Lung (tissue), 12 donors: ENCODE data around the gene MKLN1. TPM values are rescaled to one million over a fixed set of nuclear protein-coding genes. Genes with fewer than 3 reads are reported as not detected.
A peak's percentile ranks its signal among the peaks of the same experiment; 100 is the strongest.

Experiments used
- ATAC-seq: fragments of 200-7000 bp; cut with Tn5 transposase; one replicate; pipeline ENCODE4 v1.9.1; 2020; ENCODE audit warnings: moderate number of reproducible peaks; ENCODE audit not compliant: insufficient read depth, low FRiP score
- DNase-seq, 3 donors: peaks; one replicate each; pipeline ENCODE4 v3.0.0-alpha.2; 2013 to 2017
- H3K27ac ChIP-seq, 2 donors: one replicate each; pipeline ENCODE4 v1.5.1; 2013; ENCODE audit warnings: mild to moderate bottlenecking in 2 of 2, moderate library complexity in 2 of 2, control low read depth in 1 of 2, inconsistent platforms in 1 of 2, low read depth in 1 of 2, low read length in 1 of 2
- H3K27me3 ChIP-seq, 3 donors: one replicate each; pipeline ENCODE4 v1.5.1; 2013; ENCODE audit warnings: low read length in 2 of 3; ENCODE audit not compliant: control insufficient read depth in 3 of 3, insufficient read depth in 3 of 3
- H3K36me3 ChIP-seq, 4 donors: one replicate each; pipeline ENCODE4 v1.5.1; 2013; ENCODE audit warnings: low read length in 4 of 4, mild to moderate bottlenecking in 1 of 4, moderate library complexity in 1 of 4; ENCODE audit not compliant: control insufficient read depth in 4 of 4, insufficient read depth in 4 of 4
- H3K4me1 ChIP-seq, 5 donors: one replicate each; pipeline ENCODE4 v1.5.1; 2013; ENCODE audit warnings: low read length in 5 of 5, mild to moderate bottlenecking in 2 of 5, moderate library complexity in 1 of 5; ENCODE audit not compliant: control insufficient read depth in 5 of 5, insufficient read depth in 5 of 5
- H3K4me3 ChIP-seq: one replicate; pipeline ENCODE4 v1.5.1; 2013; ENCODE audit warnings: mild to moderate bottlenecking, control low read depth, moderate library complexity
- H3K9ac ChIP-seq, 2 donors: one replicate each; pipeline ENCODE4 v1.5.1; 2013; ENCODE audit warnings: low read length in 2 of 2, control low read depth in 1 of 2; ENCODE audit not compliant: insufficient read depth in 1 of 2
- H3K9me3 ChIP-seq, 4 donors: one replicate each; pipeline ENCODE4 v1.5.1; 2013; ENCODE audit warnings: low read length in 3 of 4, mild to moderate bottlenecking in 1 of 4, moderate library complexity in 1 of 4; ENCODE audit not compliant: control insufficient read depth in 4 of 4, insufficient read depth in 3 of 4
- WGBS, 2 donors: extraction: QIAGEN DNeasy Blood & Tissue Kit; methylation state at CpG; one replicate each; pipeline ENCODE4 v1.1.7; 2013; 5-methylcytosine and 5-hydroxymethylcytosine counted together
- polyA plus RNA-seq, 2 donors: library from polyadenylated mRNA; stranded (reverse); fragments of 200-250 nt; gene quantifications; one replicate each; pipeline ENCODE4 v1.2.1, GENCODE V29; 2013
- total RNA-seq, 2 donors: library from RNA; depleted of rRNA in 1 of 2; stranded (reverse); fragments of >200 nt in 1 of 2; gene quantifications; one replicate each; pipeline ENCODE4 v1.2.1, GENCODE V29; 2014 to 2021
- TF ChIP-seq, protein P1 (sequence below): IDR thresholded peaks from 2 replicates; pipeline ENCODE4 v1.5.1; 2012; ENCODE audit warnings: mild to moderate bottlenecking; ENCODE audit errors: control extremely low read depth, extremely low read depth
- donor health status: control.
- donor health status: control.
- donor health status: Bipolar disorder and iron deficiency.
- donor health status: healthy.
- donor health status: DM: yes; HTN: yes; CAD: no.

The MKLN1 gene
- total and polyA plus RNA-seq, 4 donors, result 11.6 to 135 (median 27.4) TPM

DNA sequence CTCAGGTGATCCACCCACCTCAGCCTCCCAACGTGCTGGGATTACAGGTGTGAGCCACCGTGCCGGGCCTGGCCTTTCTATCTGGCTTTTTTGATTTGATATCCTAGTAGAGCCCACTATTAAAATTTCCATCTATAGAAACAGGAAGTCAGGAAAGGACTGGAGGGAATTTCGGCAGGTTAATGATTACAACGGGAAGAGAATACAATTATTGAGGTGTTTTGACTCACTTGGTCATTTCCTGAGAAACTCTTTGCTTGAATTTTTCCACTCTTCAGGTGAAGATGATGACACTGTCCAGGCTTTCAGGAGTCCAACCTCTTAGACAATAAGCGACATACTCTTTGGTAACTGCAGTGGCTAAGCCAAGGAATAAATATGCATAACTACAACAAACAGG, 1.1 kb upstream of the MKLN1 start:
- ATAC-seq, result no peak
- H3K4me1 ChIP-seq, result peaks cover 0 to 28% (median 9%) of the 10 kb centered on the region in 5 donors
- no peak for DNase-seq
- no peak overlapping the region for H3K4me3 ChIP-seq
- no peaks in the 10 kb centered on the region for H3K9me3 ChIP-seq
- TF ChIP-seq, protein P1, sequence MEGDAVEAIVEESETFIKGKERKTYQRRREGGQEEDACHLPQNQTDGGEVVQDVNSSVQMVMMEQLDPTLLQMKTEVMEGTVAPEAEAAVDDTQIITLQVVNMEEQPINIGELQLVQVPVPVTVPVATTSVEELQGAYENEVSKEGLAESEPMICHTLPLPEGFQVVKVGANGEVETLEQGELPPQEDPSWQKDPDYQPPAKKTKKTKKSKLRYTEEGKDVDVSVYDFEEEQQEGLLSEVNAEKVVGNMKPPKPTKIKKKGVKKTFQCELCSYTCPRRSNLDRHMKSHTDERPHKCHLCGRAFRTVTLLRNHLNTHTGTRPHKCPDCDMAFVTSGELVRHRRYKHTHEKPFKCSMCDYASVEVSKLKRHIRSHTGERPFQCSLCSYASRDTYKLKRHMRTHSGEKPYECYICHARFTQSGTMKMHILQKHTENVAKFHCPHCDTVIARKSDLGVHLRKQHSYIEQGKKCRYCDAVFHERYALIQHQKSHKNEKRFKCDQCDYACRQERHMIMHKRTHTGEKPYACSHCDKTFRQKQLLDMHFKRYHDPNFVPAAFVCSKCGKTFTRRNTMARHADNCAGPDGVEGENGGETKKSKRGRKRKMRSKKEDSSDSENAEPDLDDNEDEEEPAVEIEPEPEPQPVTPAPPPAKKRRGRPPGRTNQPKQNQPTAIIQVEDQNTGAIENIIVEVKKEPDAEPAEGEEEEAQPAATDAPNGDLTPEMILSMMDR, result no peak
- 73 to 79% methylated on average over 6 of the region's 6 CpGs for WGBS, 2 donors
- H3K27me3 ChIP-seq, result no peaks in the 10 kb centered on the region
- peaks cover 0 to 3% (median 0%) of the 10 kb centered on the region in 4 donors for H3K36me3 ChIP-seq
- peak overlapping the region in 1 of 2 donors; percentile 97 for H3K27ac ChIP-seq
- peak overlapping the region in 1 of 2 donors; percentile 88 for H3K9ac ChIP-seq

DNA sequence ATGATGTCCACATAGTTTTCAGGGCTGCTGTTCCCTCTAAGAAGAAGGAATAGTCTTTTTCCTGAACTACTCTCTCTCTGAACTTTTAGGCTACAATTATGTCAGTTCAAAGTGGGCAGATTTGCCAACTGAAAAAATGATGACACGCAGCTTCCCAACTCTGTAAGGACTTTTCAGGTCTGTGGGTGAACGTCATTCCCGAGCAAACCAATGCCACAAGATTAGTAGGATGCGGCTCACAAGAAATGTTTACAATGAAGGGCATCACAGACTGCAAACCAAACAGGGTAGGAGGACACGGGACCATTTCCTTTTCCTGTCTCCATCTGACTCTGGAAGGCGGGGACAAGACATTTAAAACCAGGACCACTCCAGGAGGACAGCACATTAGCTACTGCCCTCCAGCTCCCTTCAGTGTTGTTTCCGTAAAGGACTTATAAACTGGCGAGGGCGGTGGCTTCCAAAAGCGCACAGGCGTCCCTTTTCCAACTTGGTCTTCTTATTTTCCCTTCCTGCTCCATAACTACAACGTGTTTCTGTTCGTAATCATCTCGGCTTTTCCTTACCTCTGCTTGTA, 539 bp upstream of the MKLN1 start:
- DNase-seq (peak; percentile 46 to 81 (median 74)), ATAC-seq (peak; percentile 13)
- TF ChIP-seq, protein P1, result no peak
- no peaks in the 10 kb centered on the region for H3K9me3 ChIP-seq
- 1% methylated on average over 14 of the region's 14 CpGs for WGBS, 2 donors
- H3K9ac ChIP-seq, result peak overlapping the region; percentile 88 to 98
- peaks cover 0 to 28% (median 11%) of the 10 kb centered on the region in 5 donors for H3K4me1 ChIP-seq
- H3K4me3 ChIP-seq, result peak overlapping the region; percentile 70
- no peaks in the 10 kb centered on the region for H3K27me3 ChIP-seq
- H3K27ac ChIP-seq, result peak overlapping the region; percentile 97 to 99
- peaks cover 0 to 3% (median 0%) of the 10 kb centered on the region in 4 donors for H3K36me3 ChIP-seq

DNA sequence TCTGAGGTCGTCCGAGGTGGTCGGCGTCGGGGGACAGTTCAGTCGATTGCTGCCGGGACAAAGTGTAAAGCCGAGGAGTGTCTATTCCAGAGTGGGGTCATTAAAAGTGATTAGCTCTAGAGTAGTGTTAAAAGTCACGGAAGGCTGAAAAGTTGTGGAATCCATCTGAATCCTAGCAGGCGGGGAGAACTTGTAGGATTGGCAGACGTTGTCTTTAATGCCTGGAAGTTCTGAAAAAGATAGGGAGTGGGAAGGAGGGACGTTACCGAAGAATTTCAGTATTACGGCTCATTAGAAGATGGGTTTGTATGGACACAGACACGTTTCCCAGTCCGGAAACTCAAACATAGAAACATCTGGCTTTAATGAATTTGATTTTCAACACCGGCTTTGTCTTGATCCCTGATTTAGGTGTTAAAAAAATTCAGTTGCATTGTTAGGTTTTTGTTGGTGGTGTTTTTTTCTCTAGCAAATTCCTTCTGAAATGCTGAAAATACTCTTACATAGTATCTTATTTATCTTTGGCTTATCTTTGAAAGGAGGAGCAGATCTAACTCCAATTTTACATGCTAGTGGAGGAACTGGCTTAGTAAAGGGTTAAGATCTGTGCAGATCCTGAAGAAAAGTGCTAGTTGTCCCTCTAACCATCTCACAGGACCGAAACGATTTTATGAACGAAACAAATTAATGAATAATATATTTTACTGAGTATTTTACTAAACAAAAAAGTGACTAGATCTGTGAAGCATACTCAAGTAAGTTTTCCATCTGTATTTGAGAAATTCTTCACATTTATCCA, 900 bp downstream of the MKLN1 start:
- peak in 2 of 3 donors; percentile 59 to 72 for DNase-seq

More for the DNA sequence above, 900 bp downstream of the MKLN1 start:
- Histone ChIP-seq H3K4me3 (peak overlapping the region; percentile 95), H3K27ac (peak overlapping the region; percentile 97 to 99), H3K27me3 (no peaks in the 10 kb centered on the region), H3K9me3 (no peaks in the 10 kb centered on the region), H3K36me3 (peaks cover 0 to 8% (median under 1%) of the 10 kb centered on the region in 4 donors), H3K9ac (peak overlapping the region; percentile 94 to 98), H3K4me1 (peaks cover 1 to 28% (median 11%) of the 10 kb centered on the region in 5 donors)
- ATAC-seq, result no peak
- 2 to 4% methylated on average over 20 of the region's 20 CpGs for WGBS, 2 donors
- TF ChIP-seq, protein P1, result no peak
